ENCODE data around the gene APLF. TPM values are rescaled to one million over a fixed set of nuclear protein-coding genes. Genes with fewer than 3 reads are reported as not detected.

APLF gene
- total RNA-seq, 2 experiments from 2014 or later = 6.1 to 7.6 TPM

DNA sequence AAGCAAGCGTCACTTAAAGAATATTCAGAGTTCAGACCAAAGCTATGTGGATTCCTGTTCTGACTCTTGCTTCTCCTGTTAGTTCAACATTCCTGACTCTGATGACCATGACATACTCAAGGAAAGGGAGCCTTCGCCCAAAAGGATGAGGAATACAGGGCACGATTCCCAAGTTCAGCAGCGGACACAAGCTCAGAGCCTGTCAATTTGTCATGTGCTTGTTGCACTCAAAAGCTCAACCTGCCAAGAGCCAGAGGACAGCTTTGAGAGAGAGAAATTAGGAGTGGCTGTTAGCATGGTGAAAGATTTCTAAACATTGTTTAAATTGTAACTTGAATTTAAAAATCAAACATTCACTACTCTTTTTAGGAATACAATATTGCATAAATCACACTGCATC, 33.3 kb downstream of the APLF start:
- no peak overlapping the region for H3K4me2 ChIP-seq (ENCODE audit: low read length)
- H4K20me1 ChIP-seq (ENCODE audit: insufficient read depth, low read length) = no peaks in the 10 kb centered on the region
- no TSS peak for BruUV-seq (replicated peaks)
- no peaks in the 10 kb centered on the region for H3K79me2 ChIP-seq (ENCODE audit: insufficient read depth, low read depth, low read length)
- no peak overlapping the region for H2AFZ ChIP-seq (ENCODE audit: low read length)
- H3K4me1 ChIP-seq (ENCODE audit: insufficient read depth, low read length, poor library complexity, severe bottlenecking) = no peaks in the 10 kb centered on the region
- ChIA-PET POLR2A (no interaction called here), CTCF (ENCODE audit: unreplicated experiment) (no interaction called here)
- H3K9me2 ChIP-seq (ENCODE audit: insufficient read depth, low read length) = no peaks in the 10 kb centered on the region
- no peak for TF ChIP-seq EZH2phosphoT487 (IDR thresholded peaks at IDR 0.05; ENCODE audit: borderline replicate concordance, low read depth, low read length)
- TF ChIP-seq, protein P1, sequence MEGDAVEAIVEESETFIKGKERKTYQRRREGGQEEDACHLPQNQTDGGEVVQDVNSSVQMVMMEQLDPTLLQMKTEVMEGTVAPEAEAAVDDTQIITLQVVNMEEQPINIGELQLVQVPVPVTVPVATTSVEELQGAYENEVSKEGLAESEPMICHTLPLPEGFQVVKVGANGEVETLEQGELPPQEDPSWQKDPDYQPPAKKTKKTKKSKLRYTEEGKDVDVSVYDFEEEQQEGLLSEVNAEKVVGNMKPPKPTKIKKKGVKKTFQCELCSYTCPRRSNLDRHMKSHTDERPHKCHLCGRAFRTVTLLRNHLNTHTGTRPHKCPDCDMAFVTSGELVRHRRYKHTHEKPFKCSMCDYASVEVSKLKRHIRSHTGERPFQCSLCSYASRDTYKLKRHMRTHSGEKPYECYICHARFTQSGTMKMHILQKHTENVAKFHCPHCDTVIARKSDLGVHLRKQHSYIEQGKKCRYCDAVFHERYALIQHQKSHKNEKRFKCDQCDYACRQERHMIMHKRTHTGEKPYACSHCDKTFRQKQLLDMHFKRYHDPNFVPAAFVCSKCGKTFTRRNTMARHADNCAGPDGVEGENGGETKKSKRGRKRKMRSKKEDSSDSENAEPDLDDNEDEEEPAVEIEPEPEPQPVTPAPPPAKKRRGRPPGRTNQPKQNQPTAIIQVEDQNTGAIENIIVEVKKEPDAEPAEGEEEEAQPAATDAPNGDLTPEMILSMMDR (conservative IDR thresholded peaks at IDR 0.05; ENCODE audit: low read length) = no peak
- H3K36me3 ChIP-seq (ENCODE audit: insufficient read depth, low read length) = no peaks in the 10 kb centered on the region
- H3K4me3 ChIP-seq (ENCODE audit: low read depth, low read length, poor library complexity, severe bottlenecking) = no peak overlapping the region
- intact Hi-C loops (cut with micrococcal nuclease; ENCODE audit: unreplicated experiment) = no loop called here
- no peak overlapping the region for H3K27ac ChIP-seq (ENCODE audit: low read depth, low read length, poor library complexity, severe bottlenecking)
- DNase-seq (ENCODE audit: low spot score) = no peak
- peaks cover 7% of the 10 kb centered on the region; the same call in 1 of the 2 replicates for H3K9me3 ChIP-seq (ENCODE audit: low read length)

DNA sequence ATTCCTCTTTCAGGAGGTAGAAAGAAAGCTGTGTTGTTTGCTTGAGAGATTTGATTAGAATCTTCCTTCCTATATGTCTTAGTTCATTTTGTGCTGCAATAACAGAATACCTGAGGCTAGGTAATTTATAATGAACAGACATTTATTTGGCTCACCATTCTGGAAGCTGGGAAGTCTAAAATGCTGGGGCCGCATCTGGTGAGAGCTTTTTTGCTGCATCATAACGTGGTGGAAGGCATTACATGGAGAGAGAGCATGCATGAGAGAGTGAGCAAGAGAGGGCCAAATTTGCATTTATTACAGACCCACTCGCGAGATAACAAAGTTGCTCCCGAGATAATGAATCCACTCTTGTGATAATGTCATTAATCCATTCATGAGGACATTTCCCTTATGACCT, 34.4 kb downstream of the APLF start:
- Histone ChIP-seq H3K27ac (ENCODE audit: low read depth, low read length, poor library complexity, severe bottlenecking) (no peak overlapping the region), H3K4me1 (ENCODE audit: insufficient read depth, low read length, poor library complexity, severe bottlenecking) (no peaks in the 10 kb centered on the region), H3K36me3 (ENCODE audit: insufficient read depth, low read length) (no peaks in the 10 kb centered on the region), H2AFZ (ENCODE audit: low read length) (no peak overlapping the region), H3K4me2 (ENCODE audit: low read length) (no peak overlapping the region), H3K9me3 (ENCODE audit: low read length) (peaks cover 3% of the 10 kb centered on the region; the same call in 1 of the 2 replicates), H3K79me2 (ENCODE audit: insufficient read depth, low read depth, low read length) (no peaks in the 10 kb centered on the region), H3K9me2 (ENCODE audit: insufficient read depth, low read length) (no peaks in the 10 kb centered on the region), H4K20me1 (ENCODE audit: insufficient read depth, low read length) (no peaks in the 10 kb centered on the region), H3K4me3 (ENCODE audit: low read depth, low read length, poor library complexity, severe bottlenecking) (no peak overlapping the region)
- TF ChIP-seq, protein P1 (conservative IDR thresholded peaks at IDR 0.05; ENCODE audit: low read length) = no peak
- no peak for TF ChIP-seq EZH2phosphoT487 (IDR thresholded peaks at IDR 0.05; ENCODE audit: borderline replicate concordance, low read depth, low read length)
- CTCF ChIA-PET (ENCODE audit: unreplicated experiment) = no interaction called here
- DNase-seq (ENCODE audit: low spot score) = no peak
- no TSS peak for BruUV-seq (replicated peaks)
- POLR2A ChIA-PET = interaction anchor here (1.0 kb wide), 1 partner anchor 14 kb away, joined by 3 read pairs; no protein-coding TSS in a partner anchor
- intact Hi-C loops (cut with micrococcal nuclease; ENCODE audit: unreplicated experiment) = no loop called here

DNA sequence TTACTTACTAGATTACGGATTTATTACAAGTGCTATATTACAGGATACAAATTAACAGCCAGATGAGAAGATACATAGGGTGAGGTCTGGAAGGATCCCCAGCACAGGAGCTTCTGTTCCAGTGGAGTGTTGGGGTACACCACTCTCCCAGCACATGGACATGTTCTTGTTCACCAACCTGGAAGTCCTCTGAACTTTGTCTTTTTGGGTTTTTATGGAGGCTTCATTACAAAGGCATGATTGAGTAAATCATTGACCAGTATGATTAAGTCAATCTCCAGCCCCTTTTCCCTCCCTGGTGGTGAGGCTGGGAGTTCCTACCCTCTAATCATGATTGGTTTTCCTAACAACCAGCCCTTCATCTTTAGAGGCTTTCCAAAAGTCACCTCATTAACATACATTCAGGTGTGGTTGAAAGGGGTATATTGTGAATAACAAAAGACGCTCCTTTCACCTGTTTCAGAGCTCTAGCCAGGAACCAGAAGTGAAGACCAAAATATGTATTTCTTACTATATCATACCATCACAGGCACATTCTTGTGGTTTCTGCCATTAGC, 38.3 kb downstream of the APLF start:
- Histone ChIP-seq H4K20me1 (ENCODE audit: insufficient read depth, low read length) (no peaks in the 10 kb centered on the region), H3K9me2 (ENCODE audit: insufficient read depth, low read length) (no peaks in the 10 kb centered on the region), H3K9me3 (ENCODE audit: low read length) (no peaks in the 10 kb centered on the region), H3K27ac (ENCODE audit: low read depth, low read length, poor library complexity, severe bottlenecking) (no peak overlapping the region), H3K36me3 (ENCODE audit: insufficient read depth, low read length) (no peaks in the 10 kb centered on the region), H3K4me1 (ENCODE audit: insufficient read depth, low read length, poor library complexity, severe bottlenecking) (no peaks in the 10 kb centered on the region), H3K4me3 (ENCODE audit: low read depth, low read length, poor library complexity, severe bottlenecking) (no peak overlapping the region), H3K4me2 (ENCODE audit: low read length) (no peak overlapping the region), H2AFZ (ENCODE audit: low read length) (no peak overlapping the region), H3K79me2 (ENCODE audit: insufficient read depth, low read depth, low read length) (no peaks in the 10 kb centered on the region)
- POLR2A ChIA-PET = interaction anchor here (0.7 to 1.3 kb wide), 2 partner anchors 10 to 17 kb away, joined by 5 to 6 read pairs; no protein-coding TSS in a partner anchor
- TF ChIP-seq, protein P1 (conservative IDR thresholded peaks at IDR 0.05; ENCODE audit: low read length) = no peak
- TF ChIP-seq EZH2phosphoT487 (IDR thresholded peaks at IDR 0.05; ENCODE audit: borderline replicate concordance, low read depth, low read length) = no peak
- CTCF ChIA-PET (ENCODE audit: unreplicated experiment) = no interaction called here
- DNase-seq (ENCODE audit: low spot score) = no peak
- BruUV-seq (replicated peaks) = no TSS peak
- intact Hi-C loops (cut with micrococcal nuclease; ENCODE audit: unreplicated experiment) = no loop called here

Measured in OCI-LY7 (cell line).